Mesenchymal stem cell (in vitro differentiated cells and primary cell): ENCODE measurements around the gene CATSPER1.
A peak's percentile ranks its signal among the peaks of the same experiment; 100 is the strongest.

Source experiments
- DNase-seq: peaks from one replicate; pipeline ENCODE4 v3.0.0-alpha.2; 2013
- H2AFZ ChIP-seq: one replicate; pipeline ENCODE4 v1.6.1; 2013; ENCODE audit warnings: low read depth, mild to moderate bottlenecking, control low read depth, inconsistent platforms, low read length, moderate library complexity
- H2AK5ac ChIP-seq: 2 replicates; pipeline ENCODE4 v1.6.1; 2013; ENCODE audit warnings: low read length, moderate library complexity, mild to moderate bottlenecking, inconsistent platforms; ENCODE audit not compliant: severe bottlenecking
- H2BK120ac ChIP-seq: one replicate; pipeline ENCODE4 v1.6.1; 2013; ENCODE audit warnings: low read depth, mild to moderate bottlenecking, inconsistent platforms, low read length, moderate library complexity
- H2BK12ac ChIP-seq, 2 experiments: one replicate each; pipeline ENCODE4 v1.6.1; 2013; ENCODE audit warnings: inconsistent platforms in 2 of 2, low read length in 2 of 2, mild to moderate bottlenecking in 2 of 2, moderate library complexity in 2 of 2, control low read depth in 1 of 2
- H2BK15ac ChIP-seq: one replicate; pipeline ENCODE4 v1.6.1; 2013; ENCODE audit warnings: mild to moderate bottlenecking, low read depth, inconsistent platforms; ENCODE audit not compliant: poor library complexity, severe bottlenecking
- H2BK5ac ChIP-seq: 2 replicates; pipeline ENCODE4 v1.6.1; 2013; ENCODE audit warnings: low read depth, mild to moderate bottlenecking, low read length, control low read depth, inconsistent platforms; ENCODE audit not compliant: poor library complexity, severe bottlenecking
- H3K14ac ChIP-seq, 2 experiments: one replicate each; pipeline ENCODE4 v1.6.1; 2013; ENCODE audit warnings: inconsistent platforms in 2 of 2, low read length in 2 of 2, control low read depth in 1 of 2, mild to moderate bottlenecking in 1 of 2, moderate library complexity in 1 of 2
- H3K18ac ChIP-seq, 2 experiments: one replicate each; pipeline ENCODE4 v1.6.1; 2013; ENCODE audit warnings: inconsistent platforms in 2 of 2, low read length in 2 of 2, control low read depth in 1 of 2, low read depth in 1 of 2, mild to moderate bottlenecking in 1 of 2
- H3K23ac ChIP-seq, 2 experiments: one replicate each; pipeline ENCODE4 v1.6.1; 2013; ENCODE audit warnings: inconsistent platforms in 2 of 2, low read length in 2 of 2, mild to moderate bottlenecking in 2 of 2, moderate library complexity in 2 of 2, control low read depth in 1 of 2
- H3K27ac ChIP-seq: 2 replicates; pipeline ENCODE4 v1.5.1; 2013; ENCODE audit warnings: mild to moderate bottlenecking, moderate library complexity, low read length, control low read depth, inconsistent platforms; ENCODE audit not compliant: poor library complexity, severe bottlenecking
- H3K27me3 ChIP-seq, 2 experiments: 2 replicates each; pipeline versions ENCODE4 v1.6.1 to v1.7.0; 2013; ENCODE audit warnings: low read length in 2 of 2, mild to moderate bottlenecking in 2 of 2, moderate library complexity in 2 of 2, control low read depth in 1 of 2, inconsistent platforms in 1 of 2; ENCODE audit not compliant: control insufficient read depth in 1 of 2, insufficient read depth in 1 of 2
- H3K36me3 ChIP-seq, 2 experiments: 2 replicates each; pipeline versions ENCODE4 v1.6.1 to v1.7.0; 2013; ENCODE audit warnings: low read length in 2 of 2, control low read depth in 1 of 2, inconsistent platforms in 1 of 2, low read depth in 1 of 2, mild to moderate bottlenecking in 1 of 2; ENCODE audit not compliant: insufficient read depth in 2 of 2, control insufficient read depth in 1 of 2
- H3K4ac ChIP-seq, 2 experiments: one replicate each; pipeline ENCODE4 v1.6.1; 2013; ENCODE audit warnings: inconsistent platforms in 2 of 2, low read length in 2 of 2, mild to moderate bottlenecking in 2 of 2, moderate library complexity in 2 of 2, control low read depth in 1 of 2, low read depth in 1 of 2
- H3K4me1 ChIP-seq: 2 replicates; pipeline ENCODE4 v1.6.1; 2013; ENCODE audit warnings: low read depth, low read length, control low read depth; ENCODE audit not compliant: control insufficient read depth, insufficient read depth
- H3K4me2 ChIP-seq: 2 replicates; pipeline ENCODE4 v1.6.1; 2013; ENCODE audit warnings: low read length, mild to moderate bottlenecking, inconsistent platforms; ENCODE audit not compliant: poor library complexity, severe bottlenecking
- H3K4me3 ChIP-seq, 2 experiments: 2 replicates each; pipeline versions ENCODE4 v1.5.1 to v1.7.0; 2013; ENCODE audit warnings: low read length in 2 of 2, mild to moderate bottlenecking in 2 of 2, control low read depth in 1 of 2, low read depth in 1 of 2; ENCODE audit not compliant: insufficient read depth in 1 of 2
- H3K79me1 ChIP-seq: replicated peaks from 2 replicates; pipeline ENCODE4 v1.6.1; 2013; ENCODE audit warnings: mild to moderate bottlenecking, control low read depth, low read length, inconsistent platforms; ENCODE audit not compliant: poor library complexity, severe bottlenecking
- H3K9ac ChIP-seq: 2 replicates; pipeline ENCODE4 v1.7.0; 2013; ENCODE audit warnings: mild to moderate bottlenecking, low read length, moderate library complexity
- H3K9me3 ChIP-seq: 2 replicates; pipeline ENCODE4 v1.7.0; 2013; ENCODE audit warnings: mild to moderate bottlenecking, low read length; ENCODE audit not compliant: control insufficient read depth
- H4K8ac ChIP-seq: one replicate; pipeline ENCODE4 v1.6.1; 2013; ENCODE audit warnings: inconsistent platforms, mild to moderate bottlenecking, low read length, moderate library complexity
- H4K91ac ChIP-seq: one replicate; pipeline ENCODE4 v1.6.1; 2013; ENCODE audit warnings: mild to moderate bottlenecking, low read length, inconsistent platforms
- whole genome bisulfite sequencing: methylation state at CpG from one replicate; pipeline ENCODE4 v1.1.7; 2013; ENCODE audit warnings: mixed read lengths; 5-methylcytosine and 5-hydroxymethylcytosine counted together

Gene CATSPER1

GRCh38 chr11:66003291-66003690 lies 23.0 kb downstream of the CATSPER1 start:
- H2AK5ac ChIP-seq, result no peak overlapping the region
- no peak overlapping the region for H4K91ac ChIP-seq
- no peak overlapping the region for H2BK12ac ChIP-seq
- no peaks in the 10 kb centered on the region for H3K9me3 ChIP-seq
- peaks cover 21% of the 10 kb centered on the region for H3K79me1 ChIP-seq
- H3K4me3 ChIP-seq, result peak overlapping the region in 1 of 2 experiments; percentile 89
- H3K23ac ChIP-seq, result no peak overlapping the region
- no peak overlapping the region for H3K14ac ChIP-seq
- H2BK5ac ChIP-seq, result no peak overlapping the region
- H2BK15ac ChIP-seq, result peak overlapping the region; percentile 20
- peak overlapping the region; percentile 96 for H3K9ac ChIP-seq
- H2AFZ ChIP-seq, result no peak overlapping the region
- no peak overlapping the region for H4K8ac ChIP-seq
- H3K4me1 ChIP-seq, result peaks cover 10% of the 10 kb centered on the region
- no peak overlapping the region for H2BK120ac ChIP-seq
- 91% methylated on average over 6 of the region's 6 CpGs for WGBS
- H3K18ac ChIP-seq, result no peak overlapping the region
- H3K4me2 ChIP-seq, result peak overlapping the region; percentile 72
- H3K36me3 ChIP-seq, result peaks cover 43 to 45% of the 10 kb centered on the region in 2 experiments
- H3K27ac ChIP-seq, result no peak overlapping the region
- no peaks in the 10 kb centered on the region for H3K27me3 ChIP-seq
- no peak overlapping the region for H3K4ac ChIP-seq
- no peak for DNase-seq

GRCh38 chr11:66002648-66003225 lies 23.5 kb downstream of the CATSPER1 start:
- peak; percentile 50 for DNase-seq
- H3K79me1 ChIP-seq, result peaks cover 26% of the 10 kb centered on the region
- H2BK120ac ChIP-seq, result peak overlapping the region; percentile 25
- H3K4me2 ChIP-seq, result peak overlapping the region; percentile 72
- no peaks in the 10 kb centered on the region for H3K27me3 ChIP-seq
- 3% methylated on average over 22 of the region's 40 CpGs for WGBS
- H3K4me3 ChIP-seq, result peak overlapping the region; percentile 89 to 93
- H2AK5ac ChIP-seq, result no peak overlapping the region
- peaks cover 10% of the 10 kb centered on the region for H3K4me1 ChIP-seq
- peak overlapping the region; percentile 83 for H3K27ac ChIP-seq
- peak overlapping the region; percentile 30 to 89 for H3K4ac ChIP-seq
- H3K36me3 ChIP-seq, result peaks cover 49 to 50% of the 10 kb centered on the region in 2 experiments
- peak overlapping the region; percentile 85 for H2BK15ac ChIP-seq
- peak overlapping the region; percentile 96 for H3K9ac ChIP-seq
- H4K91ac ChIP-seq, result peak overlapping the region; percentile 81
- peak overlapping the region; percentile 81 for H2AFZ ChIP-seq
- H3K14ac ChIP-seq, result peak overlapping the region in 1 of 2 experiments; percentile 94
- no peak overlapping the region for H2BK5ac ChIP-seq
- H3K23ac ChIP-seq, result no peak overlapping the region
- H3K18ac ChIP-seq, result peak overlapping the region; percentile 80 to 93
- peak overlapping the region in 1 of 2 experiments; percentile 55 for H2BK12ac ChIP-seq
- H4K8ac ChIP-seq, result peak overlapping the region; percentile 95
- no peaks in the 10 kb centered on the region for H3K9me3 ChIP-seq

GRCh38 chr11:66001942-66002647 lies 24.2 kb downstream of the CATSPER1 start, which contains the start of the genes BANF1 and EIF1AD:
Gene BANF1, plus strand, starts transcription at chr11:66002503. Its CDS starts 748 bp downstream, at chr11:66003251.
Gene EIF1AD, minus strand, starts transcription at chr11:66002157. Its CDS starts 1,768 bp downstream, at chr11:66000389.
- Histone ChIP-seq H2AFZ (peak within 1 kb of the TSS; percentile 81), H3K27me3 (no peaks in the 10 kb centered on the region), H3K4me1 (peaks cover 10% of the 10 kb centered on the region), H4K8ac (peak within 1 kb of the TSS; percentile 95), H3K18ac (peak within 1 kb of the TSS; percentile 80 to 93), H2BK15ac (peak within 1 kb of the TSS; percentile 85), H3K9ac (peak within 1 kb of the TSS; percentile 96), H2BK5ac (no peak within 1 kb of the TSS), H3K4me2 (peak within 1 kb of the TSS; percentile 72), H3K14ac (peak within 1 kb of the TSS in 1 of 2 experiments; percentile 94), H3K4ac (peak within 1 kb of the TSS; percentile 30 to 89), H4K91ac (peak within 1 kb of the TSS; percentile 81), H3K23ac (no peak within 1 kb of the TSS), H2AK5ac (no peak within 1 kb of the TSS), H2BK12ac (peak within 1 kb of the TSS in 1 of 2 experiments; percentile 55), H3K9me3 (no peaks in the 10 kb centered on the region), H3K36me3 (peaks cover 55 to 57% of the 10 kb centered on the region in 2 experiments), H2BK120ac (peak within 1 kb of the TSS; percentile 25), H3K79me1 (peaks cover 32% of the 10 kb centered on the region), H3K4me3 (peak within 1 kb of the TSS; percentile 89 to 93), H3K27ac (peak within 1 kb of the TSS; percentile 83)
- WGBS, result under 1% methylated on average over 55 of the region's 55 CpGs
- DNase-seq, result peak; percentile 99

- Histone ChIP-seq H2BK5ac (no peak overlapping the region), H3K4me3 (no peak overlapping the region), H2BK12ac (no peak overlapping the region), H3K23ac (no peak overlapping the region), H3K4ac (no peak overlapping the region), H3K14ac (no peak overlapping the region), H3K27me3 (no peaks in the 10 kb centered on the region), H3K9ac (no peak overlapping the region), H2AFZ (no peak overlapping the region), H2AK5ac (no peak overlapping the region), H4K8ac (no peak overlapping the region), H3K4me1 (peaks cover 5% of the 10 kb centered on the region), H3K27ac (no peak overlapping the region), H2BK15ac (no peak overlapping the region), H4K91ac (no peak overlapping the region), H3K9me3 (no peaks in the 10 kb centered on the region), H3K79me1 (peaks cover 29% of the 10 kb centered on the region), H3K18ac (no peak overlapping the region), H3K36me3 (peaks cover 42 to 54% of the 10 kb centered on the region in 2 experiments), H2BK120ac (no peak overlapping the region), H3K4me2 (no peak overlapping the region)
- DNase-seq, result no peak
- 93% methylated on average over 2 of the region's 2 CpGs for WGBS
Measured at GRCh38 chr11:65997286-65997685, 29.0 kb downstream of the CATSPER1 start.
